GM18870 (cell line): Measurements from ENCODE around the gene NKX2-8.

Experiments
- ATAC-seq: cut with Tn5 transposase; IDR thresholded peaks from one replicate; pipeline ENCODE4 v1.9.1; 2021; ENCODE audit warnings: moderate library complexity; ENCODE audit not compliant: unreplicated experiment

Gene NKX2-8

GRCh38 chr14:36582011-36582873 is at the start of gene NKX2-8:
TSS of gene NKX2-8 (minus strand) at chr14:36582614. CDS start at chr14:36582389, 225 bp downstream.
- ATAC-seq, result no peak

DNA sequence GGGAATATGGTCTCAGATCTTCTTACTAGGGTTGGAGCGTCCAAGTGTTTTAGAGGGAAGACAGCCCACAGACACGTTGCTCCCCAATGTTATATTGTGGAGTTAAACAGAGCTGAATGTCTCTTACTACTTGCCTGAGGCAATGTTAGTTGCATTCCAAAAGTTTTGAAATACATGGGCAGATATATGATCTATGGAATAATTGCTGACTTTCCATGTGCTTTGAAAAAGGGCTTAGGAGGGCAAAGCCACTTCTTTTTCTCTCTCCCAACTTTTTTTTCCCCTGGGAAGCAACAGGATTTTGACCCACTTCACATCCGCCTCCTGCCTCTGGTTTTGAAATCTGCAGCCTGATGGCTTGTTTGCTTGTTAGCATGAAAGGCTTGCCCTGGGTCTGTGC is 45.6 kb upstream of the NKX2-8 start:
- no peak for ATAC-seq

- no peak for ATAC-seq
Observed at GRCh38 chr14:36626151-36626550, 43.7 kb upstream of the NKX2-8 start.

DNA sequence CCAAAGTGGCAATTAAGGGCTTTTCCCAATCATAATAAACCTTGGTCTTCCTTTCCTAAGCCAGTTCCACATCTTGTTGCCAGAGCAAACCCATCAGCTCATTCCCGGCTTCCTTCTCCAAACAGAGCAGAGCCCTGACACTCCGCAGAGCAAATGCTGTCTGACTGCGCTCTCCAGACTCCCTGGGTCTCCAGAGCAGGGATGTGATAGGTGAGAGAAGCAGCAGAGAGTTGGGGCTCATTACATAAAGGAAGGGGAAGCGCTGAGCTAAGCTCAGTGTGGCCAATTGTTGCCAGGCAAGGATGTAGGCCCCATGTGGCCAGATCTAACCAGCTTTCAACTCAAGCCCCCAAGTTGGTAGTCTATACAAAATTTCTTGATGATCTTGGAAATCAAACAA is 43.0 kb upstream of the NKX2-8 start:
- no peak for ATAC-seq

DNA sequence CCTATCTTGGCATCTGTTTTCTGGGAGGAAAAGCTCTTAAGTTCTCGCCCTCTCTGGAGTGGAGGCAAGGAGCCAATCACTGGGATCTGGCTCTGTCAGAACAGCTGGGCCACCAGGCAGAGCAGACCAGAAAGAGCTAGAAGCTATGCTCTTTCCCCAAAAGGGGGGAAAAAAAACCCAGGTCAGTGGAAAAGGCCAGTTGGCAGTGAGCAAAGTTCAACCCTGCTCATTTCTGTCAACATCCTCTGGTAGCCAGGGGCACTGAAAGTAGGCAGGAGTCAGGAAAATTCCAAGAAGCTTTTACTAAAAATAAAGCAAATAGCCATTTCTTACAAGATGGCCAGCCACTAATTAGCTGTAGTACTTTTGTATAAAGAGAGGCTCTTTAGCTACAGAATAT is 42.6 kb upstream of the NKX2-8 start:
- ATAC-seq, result no peak

DNA sequence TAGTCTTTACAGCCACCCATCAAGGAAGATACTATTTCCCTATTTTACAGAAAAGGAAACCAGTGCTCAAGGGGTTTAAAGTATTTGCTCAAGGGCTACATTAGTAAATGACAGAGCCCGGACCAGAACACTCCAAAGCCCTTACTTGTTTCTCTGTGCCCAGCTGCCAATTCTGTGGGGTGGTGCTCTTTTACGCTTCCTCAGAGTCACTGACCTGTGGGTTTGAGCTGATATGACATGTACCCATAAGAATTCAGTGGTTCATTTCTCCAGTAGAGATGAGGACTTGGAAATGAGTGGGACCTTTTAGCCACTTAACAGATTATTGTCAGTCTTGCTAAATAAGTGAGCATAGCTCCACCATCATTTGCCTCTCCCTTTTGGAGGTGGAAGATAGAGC is 37.4 kb upstream of the NKX2-8 start:
- ATAC-seq, result no peak

GRCh38 chr14:36619131-36619530 is 36.7 kb upstream of the NKX2-8 start:
- no peak for ATAC-seq

DNA sequence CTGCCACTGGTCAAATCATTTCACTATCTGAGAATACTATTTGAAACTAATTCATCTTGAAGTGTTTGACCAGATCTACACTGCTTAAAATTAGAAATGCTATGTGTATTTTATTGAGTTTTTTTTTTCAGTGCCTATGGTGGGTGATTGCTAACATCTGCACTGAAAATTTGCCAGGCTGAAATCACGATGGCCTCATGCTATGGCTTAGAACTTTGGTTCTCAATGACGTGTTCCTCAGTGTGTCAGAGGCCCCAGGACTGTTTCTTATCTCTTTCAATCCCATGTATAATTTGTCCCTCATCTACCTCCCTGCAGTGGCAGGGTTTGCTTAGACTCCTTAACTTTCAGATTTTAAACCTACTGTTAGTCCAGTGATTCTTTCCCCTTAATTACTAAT is 36.2 kb upstream of the NKX2-8 start:
- no peak for ATAC-seq

GRCh38 chr14:36617824-36618223 is 35.4 kb upstream of the NKX2-8 start:
- no peak for ATAC-seq

- ATAC-seq, result no peak
Observed at GRCh38 chr14:36605506-36605857, 23.1 kb upstream of the NKX2-8 start.

DNA sequence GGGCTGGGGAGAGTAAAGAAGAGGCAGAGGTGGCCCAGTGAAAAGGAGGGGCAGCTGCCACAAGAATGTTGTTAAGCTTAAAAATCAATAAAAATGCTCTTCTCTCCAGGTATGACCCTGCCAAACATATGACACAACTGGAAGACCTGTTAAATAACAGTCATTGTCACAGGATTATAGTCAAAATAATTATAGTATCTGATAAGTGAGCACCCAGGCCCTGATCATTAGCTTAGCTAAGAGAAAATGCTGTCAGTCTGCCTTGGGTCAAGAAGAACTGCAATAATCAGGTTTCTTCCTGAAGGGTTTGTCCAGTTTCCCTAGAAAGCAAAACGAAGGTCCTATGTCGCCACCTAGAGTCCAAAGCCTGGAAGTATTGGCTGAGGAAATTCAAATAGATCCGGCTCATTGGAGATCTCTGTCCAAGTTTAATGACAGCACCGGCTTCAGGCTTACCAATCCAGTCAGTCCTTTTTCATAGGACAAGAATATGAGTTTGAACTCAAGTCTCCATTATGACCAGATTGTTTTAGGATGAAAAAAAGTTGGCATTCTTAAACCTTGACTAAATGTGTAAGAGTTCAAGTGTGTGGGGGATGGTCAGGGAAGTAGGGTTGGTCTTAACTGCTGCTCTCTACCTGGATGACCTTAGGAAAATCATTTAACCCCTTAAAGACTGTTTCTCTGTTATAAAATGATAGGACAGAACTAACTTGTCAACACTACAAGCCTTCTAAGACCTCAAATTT is 22.5 kb upstream of the NKX2-8 start:
- peak; percentile 77 for ATAC-seq

- ATAC-seq, result no peak
Observed at GRCh38 chr14:36600431-36600830, 18.0 kb upstream of the NKX2-8 start.

DNA sequence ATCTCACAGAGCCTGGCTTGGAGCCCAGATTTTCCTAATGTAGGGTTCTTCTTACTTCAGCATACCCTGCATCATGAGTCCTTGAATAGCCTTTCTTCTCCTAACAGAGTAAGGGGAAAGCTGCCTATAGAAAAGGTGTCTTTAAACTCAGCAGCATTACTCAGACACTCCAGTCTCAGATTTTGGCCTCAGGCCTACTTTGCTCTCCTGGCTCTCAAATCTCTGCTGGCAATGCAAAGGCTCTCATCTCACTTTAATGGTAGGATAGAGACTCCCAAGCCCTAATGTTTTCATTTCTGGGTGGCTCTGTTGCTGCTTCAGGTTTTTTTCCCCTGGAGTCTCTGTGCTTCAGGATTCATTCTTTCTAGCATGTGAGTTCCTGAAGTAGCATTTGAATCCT is 9.1 kb upstream of the NKX2-8 start:
- no peak for ATAC-seq

- ATAC-seq, result no peak
Observed at GRCh38 chr14:36588788-36589187, 6.4 kb upstream of the NKX2-8 start.

DNA sequence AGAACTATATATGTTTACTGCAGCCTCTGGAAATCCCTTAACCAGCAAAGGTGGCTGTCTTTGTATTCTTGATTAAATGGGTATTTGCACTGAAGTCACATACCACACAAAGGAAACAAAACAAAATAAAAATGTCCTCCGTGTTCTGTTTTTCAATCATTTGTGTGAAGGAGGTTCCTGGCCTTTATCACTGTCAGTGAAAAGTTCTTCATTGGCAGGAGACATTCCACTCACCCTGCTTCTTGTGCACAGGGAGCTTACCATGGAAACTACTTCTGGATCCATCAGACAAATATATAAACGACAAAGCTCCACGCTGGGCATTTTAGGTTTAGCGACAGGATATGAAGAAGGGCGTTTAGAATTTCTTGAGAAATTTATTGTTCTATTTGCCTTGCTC is 5.7 kb upstream of the NKX2-8 start:
- no peak for ATAC-seq

- ATAC-seq, result no peak
Observed at GRCh38 chr14:36585100-36585499, 2.7 kb upstream of the NKX2-8 start.

GRCh38 chr14:36583893-36584811 is 1.7 kb upstream of the NKX2-8 start:
- ATAC-seq, result no peak

DNA sequence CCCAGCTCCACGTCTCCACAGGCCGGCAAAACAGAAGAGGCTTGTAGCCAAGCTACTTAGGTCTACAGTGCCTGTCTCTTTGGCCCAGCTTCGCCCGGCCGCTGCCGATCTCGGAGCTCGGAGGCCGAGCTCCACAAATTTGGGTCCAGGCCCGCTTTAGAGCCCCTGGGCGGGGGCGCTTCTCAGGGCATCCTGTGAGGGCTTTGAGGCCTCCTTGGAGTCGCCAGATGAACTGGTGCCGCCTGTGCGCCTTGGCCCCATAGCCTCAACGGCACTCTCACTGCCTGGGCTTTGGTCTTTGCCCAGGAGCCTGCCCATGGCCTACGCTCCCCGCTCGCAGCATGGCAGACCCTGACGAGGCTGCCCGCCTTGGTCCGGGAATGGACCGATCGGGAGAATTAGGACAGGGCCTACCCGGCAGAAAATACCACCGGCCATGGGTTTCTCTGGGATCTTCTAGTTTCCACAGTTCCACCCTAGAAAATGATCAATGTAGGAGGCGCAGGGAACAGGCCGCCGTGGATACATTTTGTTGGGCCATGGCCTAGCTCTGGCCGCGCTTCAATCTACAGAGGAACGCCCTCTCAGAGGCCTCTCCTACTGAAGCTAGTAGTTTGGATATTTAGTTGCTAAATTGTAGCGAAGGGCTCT is 953 bp upstream of the NKX2-8 start:
- ATAC-seq, result no peak

GRCh38 chr14:36582874-36583241 is 444 bp upstream of the NKX2-8 start:
- no peak for ATAC-seq

DNA sequence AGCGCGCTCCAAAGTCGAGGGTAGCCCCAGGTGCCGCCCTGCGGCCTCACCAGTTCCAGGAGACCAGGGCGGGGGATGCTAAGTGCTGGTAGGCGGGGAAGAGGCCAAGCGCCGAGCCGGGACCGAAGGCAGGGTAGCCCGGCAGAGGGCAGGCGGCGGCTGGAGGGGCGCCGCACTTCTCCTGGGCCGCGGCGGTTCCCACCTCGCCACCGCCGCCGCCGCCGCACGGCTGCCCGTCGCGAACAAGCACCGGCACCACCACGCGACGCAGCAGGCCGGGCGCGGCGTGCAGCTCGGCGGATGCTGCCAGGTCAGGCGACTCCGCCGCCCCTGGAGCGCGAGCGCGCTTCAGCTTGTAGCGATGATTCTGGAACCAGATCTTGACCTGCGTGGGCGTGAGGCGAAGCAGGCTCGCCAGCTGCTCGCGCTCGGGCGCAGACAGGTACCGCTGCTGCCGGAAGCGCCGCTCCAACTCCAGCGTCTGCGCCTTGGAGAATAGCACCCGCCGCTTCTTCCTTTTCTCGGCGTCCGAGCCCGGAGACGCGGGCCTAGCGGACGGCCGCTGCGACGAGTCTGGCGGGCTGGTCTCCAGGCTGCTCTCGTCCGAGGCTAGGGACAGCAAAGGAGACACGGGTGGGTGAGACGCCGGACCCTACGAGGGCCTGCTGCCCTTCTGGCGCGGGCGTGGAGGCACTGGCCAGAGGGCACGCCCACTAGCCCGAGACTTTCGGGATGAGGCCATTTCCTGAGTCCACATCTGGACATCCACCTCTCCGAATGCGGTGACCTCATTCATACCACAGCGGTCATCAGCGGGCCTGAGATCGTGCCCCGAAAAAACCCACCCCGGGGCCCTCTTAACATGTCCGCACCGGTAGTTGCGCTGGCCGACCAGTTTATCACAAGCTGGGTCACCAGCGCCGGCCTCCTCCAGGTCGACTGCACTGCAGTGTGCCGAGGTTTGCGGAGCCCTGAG is 1.3 kb downstream of the NKX2-8 start:
- ATAC-seq, result no peak
